K562 (cell line): ENCODE measurements around the gene DBP. TPM values are rescaled to one million over a fixed set of nuclear protein-coding genes. Genes with fewer than 3 reads are reported as not detected.
A peak's percentile ranks its signal among the peaks of the same experiment; 100 is the strongest.

Experiments
- ATF7 ChIP-seq: fragments of 450-650 bp; IDR thresholded peaks from 2 replicates; pipeline ENCODE4 v1.7.1; 2014; ENCODE audit warnings: mild to moderate bottlenecking, moderate library complexity
- FOXK2 ChIP-seq, 2 experiments: fragments of 450-650 bp; IDR thresholded peaks in 1 of 2; conservative IDR thresholded peaks in 1 of 2; 2 replicates each; pipeline ENCODE4 v1.6.1; 2016; ENCODE audit warnings: low read depth in 2 of 2, mild to moderate bottlenecking in 1 of 2
- HNRNPUL1 ChIP-seq: fragments of 200-400 bp; formaldehyde crosslinking; IDR thresholded peaks from 2 replicates; pipeline ENCODE4 v1.6.1; 2017; ENCODE audit warnings: low read length
- LCOR ChIP-seq: sonication (generic); formaldehyde crosslinking; IDR thresholded peaks from 2 replicates; pipeline ENCODE4 v1.8.0; 2022; ENCODE audit warnings: mild to moderate bottlenecking, missing genetic modification reagents
- MAZ ChIP-seq, 2 experiments: fragments of 450-650 bp in 1 of 2; sonication (generic) in 1 of 2; formaldehyde crosslinking; IDR thresholded peaks in 1 of 2; conservative IDR thresholded peaks in 1 of 2; 2 replicates each; pipeline versions ENCODE4 v1.4.0 to v1.5.0; 2020; ENCODE audit warnings: mild to moderate bottlenecking in 1 of 2, missing genetic modification reagents in 1 of 2
- NCOA1 ChIP-seq: fragments of 450-650 bp; IDR thresholded peaks from 2 replicates; pipeline ENCODE4 v1.6.1; 2016; ENCODE audit warnings: low read depth
- SMAD4 ChIP-seq: fragments of 250-450 bp; sonication (Bioruptor Pico); conservative IDR thresholded peaks from 2 replicates; pipeline ENCODE4 v1.8.0; 2021; ENCODE audit warnings: inconsistent platforms, mild to moderate bottlenecking, moderate library complexity
- SP1 ChIP-seq: sonication (generic); formaldehyde crosslinking; IDR thresholded peaks from 2 replicates; pipeline ENCODE4 v1.8.1; 2022; ENCODE audit warnings: mild to moderate bottlenecking, missing genetic modification reagents
- YY1 ChIP-seq, 3 experiments: IDR thresholded peaks; 2 replicates each; pipeline ENCODE4 v1.6.1; 2011; ENCODE audit warnings: low read length in 2 of 3, mild to moderate bottlenecking in 2 of 3, moderate library complexity in 2 of 3, borderline replicate concordance in 1 of 3, control low read depth in 1 of 3, low read depth in 1 of 3; ENCODE audit not compliant: insufficient read depth in 3 of 3, insufficient replicate concordance in 2 of 3, control insufficient read depth in 1 of 3, insufficient read length in 1 of 3; ENCODE audit errors: extremely low read depth in 1 of 3
- ZNF282 ChIP-seq: sonication (generic); formaldehyde crosslinking; IDR thresholded peaks from 2 replicates; pipeline ENCODE4 v1.8.1; 2023; ENCODE audit warnings: missing genetic modification reagents
- polyA plus RNA-seq, 8 experiments: library from polyadenylated mRNA; depleted of rRNA in 4 of 8; stranded (reverse) in 5 of 8; unstranded in 3 of 8; fragments of >200 nt; fragmentation: Nextera tagmentation in 2 of 8; fragmentation: Illumina TruSeq in 1 of 8; extraction: Ambion mirVana in 2 of 8; extraction: Trizol in 1 of 8; gene quantifications; 2 replicates each; pipeline versions ENCODE4 v1.2.1 to v1.2.3, GENCODE V29; 2011 to 2014; ENCODE audit warnings: inconsistent platforms in 1 of 8, missing spikeins in 1 of 8
- total RNA-seq, 7 experiments: library from RNA; depleted of rRNA in 6 of 7; stranded (reverse); fragments of >200 nt in 6 of 7; fragmentation: Illumina TruSeq in 2 of 7; extraction: Trizol in 2 of 7; gene quantifications; 2 replicates each; pipeline versions ENCODE4 v1.2.1 to v1.2.3, GENCODE V29; 2011 to 2021; ENCODE audit warnings: low replicate concordance in 1 of 7
- TF ChIP-seq, protein P1 (sequence below), 2 experiments: fragments of 450-650 bp in 1 of 2; sonication (generic) in 1 of 2; formaldehyde crosslinking in 1 of 2; IDR thresholded peaks; 2 replicates each; pipeline versions ENCODE4 v1.7.1 to v1.9.0; 2016 to 2022; ENCODE audit warnings: inconsistent platforms in 1 of 2, mild to moderate bottlenecking in 1 of 2, missing genetic modification reagents in 1 of 2
- TF ChIP-seq, protein P2 (sequence below): sonication (generic); formaldehyde crosslinking; IDR thresholded peaks from 2 replicates; pipeline ENCODE4 v1.8.0; 2022; ENCODE audit warnings: missing genetic modification reagents, mild to moderate bottlenecking, moderate library complexity, borderline replicate concordance
- TF ChIP-seq, protein P3 (sequence below), 2 experiments: fragments of 450-650 bp; IDR thresholded peaks; 2 replicates each; pipeline ENCODE4 v1.6.1; 2016

DBP gene
- total and polyA plus RNA-seq, 9 of the 15 experiments (the other 6 are each of a cell fraction or from before 2014, with no cell fraction given): 0.25 to 5.5 (median 1.8) TPM

DNA sequence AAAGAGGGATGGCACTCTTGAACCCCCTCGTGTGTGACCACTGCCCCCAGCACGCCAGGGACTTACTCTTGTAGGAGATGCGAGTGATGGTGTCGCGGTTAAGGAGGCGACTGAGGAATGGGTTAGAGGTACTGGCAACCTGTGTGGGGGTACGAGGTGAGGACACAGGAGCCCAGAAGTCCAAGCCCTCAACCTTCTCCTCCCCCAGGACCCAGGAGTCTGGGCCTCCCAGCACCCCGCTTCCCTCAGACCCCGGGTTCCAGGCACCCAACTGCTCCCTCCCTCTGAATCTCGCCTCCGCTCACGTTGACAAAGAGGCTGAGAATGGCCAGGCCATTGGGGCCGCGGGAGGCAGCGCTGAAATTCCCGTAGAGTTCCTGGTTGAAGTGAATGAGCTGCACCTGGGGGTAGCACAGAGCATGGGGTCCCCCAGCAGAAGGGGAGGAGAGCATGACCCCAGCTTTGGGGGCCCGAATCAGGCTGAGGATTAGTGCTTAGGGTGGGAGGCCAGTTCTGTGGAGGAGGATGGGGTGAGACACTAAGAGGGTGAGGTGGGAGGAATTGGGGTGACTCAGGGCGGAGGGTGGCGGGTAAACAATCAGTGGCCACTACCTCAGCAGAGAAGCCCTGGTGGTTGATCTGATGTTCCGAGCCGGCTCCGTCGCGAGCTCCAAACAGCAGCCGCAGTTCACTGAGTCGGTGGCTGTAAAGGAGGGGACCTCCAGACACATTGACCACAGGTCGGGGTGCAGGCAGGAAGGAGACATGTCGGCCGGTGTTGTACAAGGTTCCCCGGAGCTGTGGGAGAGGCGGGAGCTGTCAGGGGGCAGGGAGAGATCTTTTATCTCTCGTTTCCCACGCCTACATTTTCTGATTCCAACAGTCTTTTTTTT, 2.5 kb upstream of the DBP start (continued):
- TF ChIP-seq ZNF282 (CRISPR knock-in tag) (no peak), SMAD4 (CRISPR knock-in tag) (0 out of 2 replicates have a peak, but pooled peaks have one; percentile 29), ATF7 (0 out of 2 replicates have a peak, but pooled peaks have one; percentile 26), LCOR (CRISPR knock-in tag) (peak; percentile 56; the same call in 1 of the 2 replicates), SP1 (peak; percentile 28), MAZ (CRISPR knock-in tag; conservative IDR thresholded peaks at IDR 0.05 in 1 of 2, IDR thresholded peaks at IDR 0.05 in 1 of 2) (peak in 1 of 2 experiments; percentile 32; a peak in 2 of 4 replicates), HNRNPUL1 (no peak), NCOA1 (0 out of 2 replicates have a peak, but pooled peaks have one; percentile 16), FOXK2 (conservative IDR thresholded peaks at IDR 0.05 in 1 of 2, IDR thresholded peaks at IDR 0.05 in 1 of 2; ENCODE audit: low read depth in 2 of 2) (0 out of 4 replicates have a peak, but pooled peaks of 1 of the 2 experiments have one; percentile 24), YY1 (IDR thresholded peaks at IDR 0.05; ENCODE audit: borderline replicate concordance in 1 of 3, control insufficient read depth in 1 of 3, extremely low read depth in 1 of 3, insufficient read depth in 3 of 3, insufficient read length in 1 of 3, insufficient replicate concordance in 2 of 3, low read depth in 1 of 3, low read length in 2 of 3) (peak in 1 of 3 experiments; percentile 42)
- TF ChIP-seq, protein P1, sequence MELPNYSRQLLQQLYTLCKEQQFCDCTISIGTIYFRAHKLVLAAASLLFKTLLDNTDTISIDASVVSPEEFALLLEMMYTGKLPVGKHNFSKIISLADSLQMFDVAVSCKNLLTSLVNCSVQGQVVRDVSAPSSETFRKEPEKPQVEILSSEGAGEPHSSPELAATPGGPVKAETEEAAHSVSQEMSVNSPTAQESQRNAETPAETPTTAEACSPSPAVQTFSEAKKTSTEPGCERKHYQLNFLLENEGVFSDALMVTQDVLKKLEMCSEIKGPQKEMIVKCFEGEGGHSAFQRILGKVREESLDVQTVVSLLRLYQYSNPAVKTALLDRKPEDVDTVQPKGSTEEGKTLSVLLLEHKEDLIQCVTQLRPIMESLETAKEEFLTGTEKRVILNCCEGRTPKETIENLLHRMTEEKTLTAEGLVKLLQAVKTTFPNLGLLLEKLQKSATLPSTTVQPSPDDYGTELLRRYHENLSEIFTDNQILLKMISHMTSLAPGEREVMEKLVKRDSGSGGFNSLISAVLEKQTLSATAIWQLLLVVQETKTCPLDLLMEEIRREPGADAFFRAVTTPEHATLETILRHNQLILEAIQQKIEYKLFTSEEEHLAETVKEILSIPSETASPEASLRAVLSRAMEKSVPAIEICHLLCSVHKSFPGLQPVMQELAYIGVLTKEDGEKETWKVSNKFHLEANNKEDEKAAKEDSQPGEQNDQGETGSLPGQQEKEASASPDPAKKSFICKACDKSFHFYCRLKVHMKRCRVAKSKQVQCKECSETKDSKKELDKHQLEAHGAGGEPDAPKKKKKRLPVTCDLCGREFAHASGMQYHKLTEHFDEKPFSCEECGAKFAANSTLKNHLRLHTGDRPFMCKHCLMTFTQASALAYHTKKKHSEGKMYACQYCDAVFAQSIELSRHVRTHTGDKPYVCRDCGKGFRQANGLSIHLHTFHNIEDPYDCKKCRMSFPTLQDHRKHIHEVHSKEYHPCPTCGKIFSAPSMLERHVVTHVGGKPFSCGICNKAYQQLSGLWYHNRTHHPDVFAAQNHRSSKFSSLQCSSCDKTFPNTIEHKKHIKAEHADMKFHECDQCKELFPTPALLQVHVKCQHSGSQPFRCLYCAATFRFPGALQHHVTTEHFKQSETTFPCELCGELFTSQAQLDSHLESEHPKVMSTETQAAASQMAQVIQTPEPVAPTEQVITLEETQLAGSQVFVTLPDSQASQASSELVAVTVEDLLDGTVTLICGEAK (IDR thresholded peaks at IDR 0.05): peak; percentile 54; the same call in 1 of the 2 replicates
- TF ChIP-seq, protein P1 (CRISPR knock-in tag; IDR thresholded peaks at IDR 0.05): no peak
- TF ChIP-seq, protein P2, sequence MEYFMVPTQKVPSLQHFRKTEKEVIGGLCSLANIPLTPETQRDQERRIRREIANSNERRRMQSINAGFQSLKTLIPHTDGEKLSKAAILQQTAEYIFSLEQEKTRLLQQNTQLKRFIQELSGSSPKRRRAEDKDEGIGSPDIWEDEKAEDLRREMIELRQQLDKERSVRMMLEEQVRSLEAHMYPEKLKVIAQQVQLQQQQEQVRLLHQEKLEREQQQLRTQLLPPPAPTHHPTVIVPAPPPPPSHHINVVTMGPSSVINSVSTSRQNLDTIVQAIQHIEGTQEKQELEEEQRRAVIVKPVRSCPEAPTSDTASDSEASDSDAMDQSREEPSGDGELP (CRISPR knock-in tag): peak; percentile 62; the same call in 1 of the 2 replicates
- TF ChIP-seq, protein P3, sequence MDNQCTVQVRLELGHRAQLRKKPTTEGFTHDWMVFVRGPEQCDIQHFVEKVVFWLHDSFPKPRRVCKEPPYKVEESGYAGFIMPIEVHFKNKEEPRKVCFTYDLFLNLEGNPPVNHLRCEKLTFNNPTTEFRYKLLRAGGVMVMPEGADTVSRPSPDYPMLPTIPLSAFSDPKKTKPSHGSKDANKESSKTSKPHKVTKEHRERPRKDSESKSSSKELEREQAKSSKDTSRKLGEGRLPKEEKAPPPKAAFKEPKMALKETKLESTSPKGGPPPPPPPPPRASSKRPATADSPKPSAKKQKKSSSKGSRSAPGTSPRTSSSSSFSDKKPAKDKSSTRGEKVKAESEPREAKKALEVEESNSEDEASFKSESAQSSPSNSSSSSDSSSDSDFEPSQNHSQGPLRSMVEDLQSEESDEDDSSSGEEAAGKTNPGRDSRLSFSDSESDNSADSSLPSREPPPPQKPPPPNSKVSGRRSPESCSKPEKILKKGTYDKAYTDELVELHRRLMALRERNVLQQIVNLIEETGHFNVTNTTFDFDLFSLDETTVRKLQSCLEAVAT (IDR thresholded peaks at IDR 0.05): peak in 1 of 2 experiments; percentile 24; a peak in 1 of 4 replicates
